ENCODE data around the gene HTR1B.

Gene HTR1B, protein sequence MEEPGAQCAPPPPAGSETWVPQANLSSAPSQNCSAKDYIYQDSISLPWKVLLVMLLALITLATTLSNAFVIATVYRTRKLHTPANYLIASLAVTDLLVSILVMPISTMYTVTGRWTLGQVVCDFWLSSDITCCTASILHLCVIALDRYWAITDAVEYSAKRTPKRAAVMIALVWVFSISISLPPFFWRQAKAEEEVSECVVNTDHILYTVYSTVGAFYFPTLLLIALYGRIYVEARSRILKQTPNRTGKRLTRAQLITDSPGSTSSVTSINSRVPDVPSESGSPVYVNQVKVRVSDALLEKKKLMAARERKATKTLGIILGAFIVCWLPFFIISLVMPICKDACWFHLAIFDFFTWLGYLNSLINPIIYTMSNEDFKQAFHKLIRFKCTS

GRCh38 chr6:77463308-77463860 lies at the start of gene HTR1B:
Gene HTR1B, minus strand, starts transcription at chr6:77463491. Its CDS starts 88 bp downstream, at chr6:77463403.
- no peak for DNase-seq

DNA sequence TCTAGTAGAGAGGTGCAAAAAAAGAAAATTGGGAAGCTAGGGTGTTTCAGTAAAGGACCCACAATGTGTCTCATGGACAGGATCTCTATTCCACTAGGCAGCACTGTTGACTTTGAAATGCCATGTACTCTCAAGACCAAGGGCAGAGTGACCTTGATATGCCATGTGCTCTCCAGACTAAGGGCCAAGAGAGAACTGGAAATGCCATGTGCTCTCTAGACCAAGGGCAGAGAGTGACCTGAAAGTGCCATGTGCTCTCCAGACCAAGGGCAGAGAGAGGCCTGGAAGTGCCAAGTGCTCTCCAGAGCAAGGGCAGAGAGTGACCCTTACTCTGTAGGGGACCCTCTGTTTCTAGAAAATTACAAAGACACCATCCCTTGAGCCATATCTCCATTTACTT lies 49.3 kb upstream of the HTR1B start:
- no peak for DNase-seq

DNA sequence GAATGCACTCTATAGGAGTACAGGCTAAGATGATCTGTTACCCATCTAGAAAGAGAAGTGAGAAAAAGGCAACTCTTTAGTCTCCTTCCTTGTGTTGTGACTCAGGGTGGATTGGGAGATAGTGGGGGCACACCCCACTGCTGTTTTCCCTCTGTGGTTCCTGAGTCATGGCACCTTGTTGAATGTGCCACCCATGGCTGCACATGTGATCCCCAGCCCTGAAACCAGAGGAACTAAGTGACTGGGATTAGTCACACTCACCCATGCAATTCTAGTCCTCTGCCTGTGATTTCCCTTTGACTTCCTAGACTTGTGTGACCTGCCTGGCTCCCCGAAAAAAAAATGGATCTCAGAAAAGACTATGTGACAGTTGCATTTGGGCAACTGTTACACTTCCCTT lies 48.6 kb upstream of the HTR1B start:
- no peak for DNase-seq

DNA sequence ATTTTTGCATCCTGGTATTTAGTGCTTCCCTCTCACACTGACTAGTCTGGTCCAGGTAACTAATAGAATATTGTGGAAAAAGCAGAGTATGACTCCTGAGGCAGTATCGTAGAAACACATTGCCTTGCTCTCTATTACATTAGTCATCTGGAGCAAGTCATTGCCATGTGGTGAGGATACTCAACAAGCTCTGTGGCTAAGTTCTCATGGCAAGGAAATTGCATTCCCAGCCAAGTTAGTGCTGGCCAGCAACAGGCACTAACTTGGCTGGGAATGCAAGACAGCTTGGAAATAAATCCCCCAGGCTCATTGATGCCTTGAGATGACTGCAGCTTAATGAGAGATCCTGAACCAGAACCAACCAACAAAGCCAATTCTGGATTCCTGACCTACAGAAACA lies 39.7 kb upstream of the HTR1B start:
- DNase-seq, result no peak

- no peak for DNase-seq
These were observed 29.2 kb upstream of the HTR1B start for GRCh38 chr6:77492530-77492929.

DNA sequence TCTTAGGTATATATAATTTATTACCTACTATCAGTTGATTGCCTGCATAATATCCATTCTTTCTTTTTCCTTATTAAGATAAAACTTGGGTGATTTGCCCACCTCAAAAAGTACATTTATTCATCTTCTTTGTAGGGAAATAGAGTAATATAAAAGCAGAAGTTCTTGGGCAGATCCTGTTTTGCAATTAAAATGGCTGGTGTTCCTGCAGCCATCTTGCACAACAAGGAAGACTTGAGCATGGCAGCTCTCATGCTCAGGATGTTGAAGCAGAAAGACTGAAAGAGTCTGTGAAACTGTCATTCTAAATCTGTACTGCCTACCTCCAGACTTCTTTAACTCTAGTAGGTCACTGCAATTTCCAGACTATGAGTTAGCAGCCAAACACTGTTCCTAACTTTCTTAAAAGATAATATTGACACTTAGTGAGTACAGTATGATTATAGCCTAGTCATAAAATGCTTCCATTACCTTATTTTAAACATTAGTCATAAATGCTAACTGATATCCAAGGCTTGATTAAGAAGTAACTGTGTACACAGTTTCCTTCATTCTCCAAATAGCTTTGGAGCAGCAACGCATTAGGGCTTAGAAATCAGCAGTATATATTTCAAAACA lies 24.6 kb upstream of the HTR1B start:
- no peak for DNase-seq

DNA sequence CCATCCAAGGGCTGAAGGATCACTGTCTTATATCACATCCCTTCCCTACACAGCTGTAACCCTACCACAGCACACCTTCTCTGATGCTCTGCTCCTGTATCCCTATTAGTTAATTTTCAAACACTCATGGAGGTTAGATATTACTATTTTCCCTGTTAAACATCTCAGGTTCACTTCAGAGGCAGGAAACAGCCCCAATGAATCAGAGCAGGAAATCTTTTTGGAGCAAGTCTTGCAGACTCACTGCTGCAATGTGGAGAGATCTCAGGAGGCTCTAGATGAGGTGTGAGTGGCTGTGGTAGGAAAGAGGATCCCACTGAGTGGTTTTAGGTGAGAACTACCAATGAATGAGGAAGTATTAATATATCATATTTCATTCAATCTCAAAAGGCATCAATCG lies 19.7 kb upstream of the HTR1B start:
- no peak for DNase-seq

GRCh38 chr6:77474973-77475372 lies 11.7 kb upstream of the HTR1B start:
- no peak for DNase-seq

DNA sequence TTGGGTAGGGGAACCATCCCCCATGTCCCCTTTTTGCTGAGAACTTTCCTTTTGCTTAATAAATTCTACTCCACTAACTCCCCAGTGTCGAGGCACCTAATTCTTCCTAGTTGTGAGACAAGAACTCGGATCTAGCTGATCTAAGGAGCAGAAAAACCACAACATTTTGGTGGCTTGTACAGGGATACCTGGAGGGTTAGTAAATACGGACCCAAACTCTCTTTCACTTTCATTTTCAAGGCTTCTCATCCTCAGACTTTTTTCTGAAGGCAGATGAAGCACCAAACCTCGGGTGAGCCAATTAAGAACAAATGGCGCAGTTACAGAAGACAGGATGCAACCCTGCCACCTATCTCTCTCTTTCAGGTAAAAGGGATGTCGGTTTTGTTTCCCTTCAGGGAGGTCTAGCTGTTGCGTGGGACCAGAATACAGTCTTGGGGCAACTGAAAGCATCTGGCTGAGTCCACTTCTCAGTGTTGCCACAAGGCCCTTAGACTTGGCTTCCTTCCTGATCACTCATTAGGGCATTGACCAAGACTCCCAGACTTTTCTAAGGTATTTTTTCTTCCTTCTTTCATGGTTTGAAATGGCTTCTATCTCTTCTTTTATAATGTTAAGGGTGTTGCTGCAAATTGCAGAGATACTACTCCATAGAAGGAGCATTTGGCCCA lies 11.1 kb upstream of the HTR1B start:
- DNase-seq, result no peak

DNA sequence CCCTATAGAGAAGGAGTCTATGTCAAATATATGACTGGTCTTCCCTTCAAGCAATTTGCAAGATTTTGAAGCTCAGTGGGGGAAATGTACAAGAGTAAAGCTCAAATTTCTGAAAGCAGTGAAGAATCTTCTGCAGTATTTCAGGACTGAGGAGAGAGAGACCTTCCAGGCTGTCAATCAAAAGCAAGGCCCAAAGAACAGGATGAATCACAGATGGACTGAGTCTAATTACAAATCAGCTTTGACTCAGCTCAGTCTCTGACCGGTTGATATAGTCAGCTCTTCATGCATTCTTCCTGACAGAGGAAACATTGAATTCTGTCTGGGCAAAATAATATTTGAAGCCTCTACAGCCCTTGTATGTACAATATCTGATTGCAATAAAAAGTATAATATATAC lies 7.7 kb upstream of the HTR1B start:
- DNase-seq, result no peak

GRCh38 chr6:77468939-77469338 lies 5.6 kb upstream of the HTR1B start:
- no peak for DNase-seq

DNA sequence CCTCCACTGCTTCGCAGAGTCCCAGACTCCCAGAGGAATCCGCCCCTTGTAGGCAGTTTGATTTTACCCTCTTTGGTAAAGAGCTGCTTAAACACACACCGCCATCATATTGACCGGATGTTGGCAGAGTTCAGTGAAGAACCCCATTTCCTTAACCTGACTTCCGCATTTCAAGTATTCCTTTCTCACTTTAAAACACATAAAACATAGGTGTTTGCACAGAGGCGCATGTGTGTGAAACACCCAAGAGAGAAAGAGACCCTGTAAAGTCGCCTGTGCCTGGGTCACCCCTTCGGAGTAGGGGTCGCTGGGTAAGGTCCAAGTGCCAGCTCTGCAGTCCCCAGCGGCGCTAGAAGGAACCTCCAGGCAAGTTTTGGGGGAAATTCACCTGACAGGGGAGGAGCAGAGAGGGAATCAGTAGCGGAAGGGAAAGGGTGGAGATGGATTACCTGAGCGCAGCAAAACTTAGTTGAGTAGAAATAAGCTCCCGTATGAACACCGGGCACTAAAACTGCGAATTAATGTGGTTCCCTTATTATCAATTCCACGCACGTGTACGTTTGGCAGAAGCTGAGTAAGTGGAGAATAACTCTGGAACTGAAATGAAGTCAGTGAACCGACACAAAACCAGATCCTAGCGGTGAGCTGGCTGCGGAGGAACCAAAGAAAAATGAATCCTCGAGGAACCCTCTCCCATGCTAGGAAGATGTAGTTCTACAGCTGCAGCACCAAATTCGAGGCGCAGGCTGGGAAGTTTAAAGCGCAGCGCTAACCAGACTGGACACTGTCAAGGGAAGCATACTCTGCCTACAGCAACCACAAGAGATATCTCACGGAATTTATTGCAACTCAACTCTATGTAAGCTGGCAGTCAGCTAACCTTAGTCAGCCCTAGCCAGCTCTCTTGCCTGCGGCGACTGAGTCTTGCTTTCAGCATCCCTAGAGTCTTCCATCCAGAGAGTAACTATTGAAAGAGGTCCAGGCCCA lies 3.5 kb upstream of the HTR1B start:
- no peak for DNase-seq

- no peak for DNase-seq
These were observed 2.8 kb upstream of the HTR1B start for GRCh38 chr6:77466055-77466450.

- no peak for DNase-seq
These were observed 1.2 kb upstream of the HTR1B start for GRCh38 chr6:77464495-77464867.

- DNase-seq, result no peak
These were observed 687 bp upstream of the HTR1B start for GRCh38 chr6:77463861-77464494.

- DNase-seq, result no peak
These were observed 658 bp downstream of the HTR1B start for GRCh38 chr6:77462359-77463307.

DNA sequence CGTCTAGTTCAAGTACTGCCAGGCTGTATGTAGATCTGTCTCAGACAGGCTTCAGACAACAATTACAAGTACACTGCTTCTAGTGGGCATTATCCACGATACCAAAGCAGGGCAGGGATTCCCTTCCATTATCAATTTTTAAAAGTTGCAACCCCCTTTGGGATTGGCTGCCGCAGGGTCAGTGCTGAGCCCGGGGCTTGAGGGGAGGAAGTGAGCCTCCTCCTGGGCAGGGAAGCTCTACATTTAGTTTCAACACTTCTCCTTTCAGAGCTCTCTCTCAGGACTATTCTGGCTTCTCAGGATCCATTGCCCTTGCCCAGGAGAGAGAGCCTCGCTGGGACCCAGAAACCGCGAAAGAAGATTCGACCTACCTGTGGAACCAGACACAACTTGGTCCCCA lies 1.5 kb downstream of the HTR1B start:
- DNase-seq, result no peak

DNA sequence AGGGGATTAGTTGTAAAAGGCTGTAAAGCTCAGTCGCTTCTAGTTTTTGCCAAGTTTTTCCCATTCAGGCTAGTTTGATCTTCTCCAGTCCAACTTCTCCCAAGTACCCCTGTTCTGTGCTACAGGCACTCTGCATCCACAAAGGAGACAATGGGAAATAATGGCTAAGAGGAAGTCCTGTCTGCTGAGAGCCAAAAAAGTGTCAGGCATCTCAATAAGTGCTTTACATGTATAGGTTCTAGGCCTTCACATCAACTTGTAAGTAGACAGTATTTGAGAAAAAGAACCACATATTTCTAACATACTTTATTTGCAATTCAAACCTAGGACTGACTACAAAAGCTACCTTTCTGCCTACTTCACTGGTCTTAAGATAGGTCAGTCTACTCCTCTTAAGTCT lies 4.9 kb downstream of the HTR1B start:
- DNase-seq, result no peak

DNA sequence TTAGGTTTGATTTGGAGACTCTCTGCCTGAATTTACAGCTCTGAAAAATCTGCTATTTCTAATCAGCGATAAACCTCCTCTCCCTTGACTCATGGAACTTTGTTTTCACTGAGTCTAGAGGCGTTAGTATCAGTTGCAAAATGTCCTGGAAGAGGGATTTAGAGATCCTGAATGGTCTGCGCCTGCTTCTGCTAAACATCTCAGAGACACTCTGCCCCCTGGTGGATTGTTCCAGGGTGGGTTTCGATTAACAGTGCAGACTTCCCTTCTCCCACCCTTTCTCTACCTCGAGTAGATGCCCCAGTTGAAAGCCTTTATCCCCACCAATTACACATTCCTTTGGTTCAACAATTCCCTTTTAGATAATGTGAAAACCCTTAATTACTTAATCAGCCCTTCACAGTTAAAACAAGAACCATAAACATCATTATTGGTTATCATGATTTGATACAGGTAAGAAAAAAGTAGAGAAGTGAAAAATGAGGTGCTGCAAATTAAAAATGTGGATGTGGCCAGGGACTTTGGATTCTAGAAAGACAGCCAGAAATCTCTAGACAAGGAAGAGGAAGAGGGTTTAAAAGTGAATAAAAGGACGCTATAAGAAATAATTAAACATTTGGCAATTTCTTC lies 5.5 kb downstream of the HTR1B start:
- peak; percentile 18 for DNase-seq

DNA sequence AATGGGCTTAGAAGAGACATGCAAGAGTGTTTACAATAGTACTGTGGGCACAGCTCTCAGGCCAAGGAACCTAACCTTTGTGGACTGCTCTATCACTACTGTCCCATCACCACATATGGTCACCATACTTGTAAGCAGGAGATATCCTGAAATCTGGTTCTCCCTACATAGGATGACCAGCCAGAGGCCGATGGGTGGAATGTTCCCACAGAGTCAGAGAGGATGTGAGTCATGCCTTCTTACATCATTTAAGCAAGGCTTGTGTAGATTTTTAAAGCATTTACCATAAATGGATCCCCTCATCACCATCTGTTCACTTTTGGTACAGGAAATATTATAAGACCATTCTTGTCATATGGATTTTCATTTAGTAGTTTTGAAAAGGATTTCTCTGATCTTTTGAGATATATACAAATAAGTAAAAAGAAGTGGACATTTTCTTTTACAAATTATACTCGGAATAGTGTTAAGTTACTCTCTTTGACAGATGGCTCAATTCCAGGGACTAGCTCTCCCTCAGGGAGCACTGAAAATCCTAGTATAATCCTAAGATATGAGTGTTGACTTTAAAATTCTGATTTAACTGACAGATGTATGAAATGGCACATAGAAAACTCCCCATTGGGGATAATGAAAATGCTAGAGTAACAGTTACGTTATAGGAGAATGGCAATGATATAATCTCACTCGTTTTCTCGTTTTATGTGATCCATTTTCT lies 6.6 kb downstream of the HTR1B start:
- DNase-seq, result no peak

All from stimulated activated CD4-positive, alpha-beta T cell treated with anti-CD3 and anti-CD28 coated beads, Interleukin-1b, Interleukin-23, amount 100 ng/mL, for 48 hours (primary cell).